Type B pancreatic cell (in vitro differentiated cells): ENCODE measurements around the gene SDK1. TPM values are rescaled to one million over a fixed set of nuclear protein-coding genes. Genes with fewer than 3 reads are reported as not detected.

Experiments used
- DNase-seq: peaks from one replicate; pipeline ENCODE4 v3.0.0; 2021; ENCODE audit warnings: mixed read lengths; ENCODE audit not compliant: unreplicated experiment; ENCODE audit errors: extremely low spot score
- H3K27ac Mint-ChIP-seq: 2 replicates; pipeline ENCODE4 v1.8.0; 2021; ENCODE audit warnings: mild to moderate bottlenecking, mixed read lengths
- H3K27me3 Mint-ChIP-seq: 2 replicates; pipeline ENCODE4 v1.8.0; 2021; ENCODE audit warnings: mixed read lengths
- H3K36me3 Mint-ChIP-seq: 2 replicates; pipeline ENCODE4 v1.8.0; 2021; ENCODE audit warnings: mixed read lengths
- H3K4me1 Mint-ChIP-seq: one replicate; pipeline ENCODE4 v1.8.0; 2021; ENCODE audit warnings: mixed read lengths; ENCODE audit not compliant: unreplicated experiment
- H3K4me3 Mint-ChIP-seq: 2 replicates; pipeline ENCODE4 v1.8.0; 2021; ENCODE audit warnings: mild to moderate bottlenecking, mixed read lengths
- H3K9me3 Mint-ChIP-seq: 2 replicates; pipeline ENCODE4 v1.8.0; 2021; ENCODE audit warnings: mixed read lengths
- total RNA-seq: library from RNA; stranded (reverse); gene quantifications from 2 replicates; pipeline ENCODE4 v1.2.1, GENCODE V29; 2021; ENCODE audit warnings: low replicate concordance
- TF ChIP-seq, protein P1 (sequence below): fragments of 200-600 bp; sonication (generic); conservative IDR thresholded peaks from 2 replicates; pipeline ENCODE4 v1.5.0; 2021; ENCODE audit warnings: antibody characterized with exemption, mild to moderate bottlenecking

SDK1 gene
- total RNA-seq, 1 donor from 2014 or later, result 26.1 TPM

DNA sequence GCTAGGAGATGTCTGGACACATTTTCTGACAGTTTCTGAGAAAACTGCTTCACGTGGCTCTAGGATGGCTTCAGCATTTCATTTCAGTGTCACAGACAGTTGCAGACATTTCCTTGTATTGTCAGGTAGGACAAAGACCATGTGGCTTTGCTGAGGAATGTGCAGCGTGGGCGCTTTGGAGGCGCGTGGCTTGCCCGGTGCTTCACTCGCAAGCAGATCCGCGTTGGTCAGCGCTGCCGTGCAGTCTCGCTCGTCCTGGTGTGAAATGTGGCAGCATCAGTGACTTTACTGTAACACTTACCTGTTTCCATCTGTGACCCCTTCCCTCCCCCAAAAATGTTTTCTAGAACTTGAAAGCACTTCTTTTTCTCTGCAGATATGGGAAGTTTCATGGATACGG lies 340.5 kb downstream of the SDK1 start:
- no peak for DNase-seq
- peaks cover 9% of the 10 kb centered on the region for H3K4me1 Mint-ChIP-seq
- H3K36me3 Mint-ChIP-seq, result peaks cover 18% of the 10 kb centered on the region
- TF ChIP-seq, protein P1, sequence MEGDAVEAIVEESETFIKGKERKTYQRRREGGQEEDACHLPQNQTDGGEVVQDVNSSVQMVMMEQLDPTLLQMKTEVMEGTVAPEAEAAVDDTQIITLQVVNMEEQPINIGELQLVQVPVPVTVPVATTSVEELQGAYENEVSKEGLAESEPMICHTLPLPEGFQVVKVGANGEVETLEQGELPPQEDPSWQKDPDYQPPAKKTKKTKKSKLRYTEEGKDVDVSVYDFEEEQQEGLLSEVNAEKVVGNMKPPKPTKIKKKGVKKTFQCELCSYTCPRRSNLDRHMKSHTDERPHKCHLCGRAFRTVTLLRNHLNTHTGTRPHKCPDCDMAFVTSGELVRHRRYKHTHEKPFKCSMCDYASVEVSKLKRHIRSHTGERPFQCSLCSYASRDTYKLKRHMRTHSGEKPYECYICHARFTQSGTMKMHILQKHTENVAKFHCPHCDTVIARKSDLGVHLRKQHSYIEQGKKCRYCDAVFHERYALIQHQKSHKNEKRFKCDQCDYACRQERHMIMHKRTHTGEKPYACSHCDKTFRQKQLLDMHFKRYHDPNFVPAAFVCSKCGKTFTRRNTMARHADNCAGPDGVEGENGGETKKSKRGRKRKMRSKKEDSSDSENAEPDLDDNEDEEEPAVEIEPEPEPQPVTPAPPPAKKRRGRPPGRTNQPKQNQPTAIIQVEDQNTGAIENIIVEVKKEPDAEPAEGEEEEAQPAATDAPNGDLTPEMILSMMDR, result no peak
- no peaks in the 10 kb centered on the region for H3K9me3 Mint-ChIP-seq
- no peaks in the 10 kb centered on the region for H3K27me3 Mint-ChIP-seq
- H3K27ac Mint-ChIP-seq, result no peak overlapping the region
- H3K4me3 Mint-ChIP-seq, result no peak overlapping the region

DNA sequence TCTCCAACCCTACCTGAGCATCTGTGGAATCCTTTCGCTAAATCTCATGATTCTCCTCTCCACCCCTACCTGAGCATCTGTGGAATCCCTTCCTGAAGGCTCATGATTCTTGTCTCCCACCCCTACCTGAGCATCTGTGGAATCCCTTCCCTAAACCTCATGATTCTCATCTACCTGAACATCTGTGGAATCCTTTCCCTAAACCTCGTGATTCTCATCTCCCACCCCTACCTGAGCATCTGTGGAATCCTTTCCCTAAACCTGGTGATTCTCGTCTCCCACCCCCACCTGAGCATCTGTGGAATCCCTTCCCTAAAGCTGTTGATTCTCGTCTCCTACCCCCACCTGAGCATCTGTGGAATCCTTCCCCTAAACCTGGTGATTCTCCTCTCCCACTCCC lies 342.0 kb downstream of the SDK1 start:
- peaks cover 18% of the 10 kb centered on the region for H3K36me3 Mint-ChIP-seq

DNA sequence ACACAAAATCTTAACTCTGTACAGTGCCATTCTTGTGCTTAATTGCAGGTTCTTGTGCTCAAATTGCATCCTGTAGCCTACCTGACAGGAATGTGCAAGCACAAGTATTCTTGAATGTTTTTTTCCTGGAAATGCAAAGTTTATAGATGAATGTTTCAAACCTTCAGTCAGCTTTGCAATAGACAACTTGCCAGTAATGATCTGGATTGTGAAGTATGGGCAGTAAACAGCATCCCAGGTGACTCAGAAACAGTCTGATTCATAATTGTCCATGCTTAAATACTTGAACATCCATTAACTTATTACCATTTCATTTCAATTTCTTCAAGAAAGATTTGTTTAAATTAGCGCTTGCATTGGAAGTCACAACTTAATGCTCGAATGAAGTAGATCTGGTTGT lies 347.2 kb downstream of the SDK1 start:
- H3K9me3 Mint-ChIP-seq, result no peaks in the 10 kb centered on the region
- H3K36me3 Mint-ChIP-seq, result peaks cover 3% of the 10 kb centered on the region
- H3K4me3 Mint-ChIP-seq, result no peak overlapping the region
- TF ChIP-seq, protein P1, result no peak
- no peak for DNase-seq
- H3K27ac Mint-ChIP-seq, result no peak overlapping the region
- peaks cover 4% of the 10 kb centered on the region for H3K4me1 Mint-ChIP-seq
- no peaks in the 10 kb centered on the region for H3K27me3 Mint-ChIP-seq

More for the DNA sequence above, 342.0 kb downstream of the SDK1 start:
- no peak for DNase-seq
- Mint-ChIP-seq H3K4me3 (no peak overlapping the region), H3K27me3 (no peaks in the 10 kb centered on the region), H3K27ac (no peak overlapping the region), H3K4me1 (peaks cover 5% of the 10 kb centered on the region), H3K9me3 (no peaks in the 10 kb centered on the region)
- TF ChIP-seq, protein P1, result no peak

DNA sequence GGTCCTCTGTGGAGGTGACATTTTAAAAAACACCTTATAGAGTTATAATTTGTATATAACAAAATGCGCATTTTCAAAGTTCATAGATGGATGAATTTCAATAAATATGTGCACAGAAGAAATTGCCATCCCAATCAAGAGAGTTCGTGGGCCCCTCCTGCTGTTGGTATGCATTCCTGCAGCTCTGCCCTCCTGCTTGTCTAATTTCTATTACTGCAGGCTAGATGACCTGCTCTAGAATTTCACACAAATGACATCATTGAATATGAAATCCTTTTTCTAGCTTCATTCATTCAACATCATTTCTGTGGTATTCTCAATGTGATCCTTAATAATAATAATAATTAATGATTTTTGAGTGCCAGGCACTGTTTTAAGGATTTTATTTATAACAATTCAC lies 348.2 kb downstream of the SDK1 start:
- H3K27me3 Mint-ChIP-seq, result no peaks in the 10 kb centered on the region
- H3K9me3 Mint-ChIP-seq, result no peaks in the 10 kb centered on the region

DNA sequence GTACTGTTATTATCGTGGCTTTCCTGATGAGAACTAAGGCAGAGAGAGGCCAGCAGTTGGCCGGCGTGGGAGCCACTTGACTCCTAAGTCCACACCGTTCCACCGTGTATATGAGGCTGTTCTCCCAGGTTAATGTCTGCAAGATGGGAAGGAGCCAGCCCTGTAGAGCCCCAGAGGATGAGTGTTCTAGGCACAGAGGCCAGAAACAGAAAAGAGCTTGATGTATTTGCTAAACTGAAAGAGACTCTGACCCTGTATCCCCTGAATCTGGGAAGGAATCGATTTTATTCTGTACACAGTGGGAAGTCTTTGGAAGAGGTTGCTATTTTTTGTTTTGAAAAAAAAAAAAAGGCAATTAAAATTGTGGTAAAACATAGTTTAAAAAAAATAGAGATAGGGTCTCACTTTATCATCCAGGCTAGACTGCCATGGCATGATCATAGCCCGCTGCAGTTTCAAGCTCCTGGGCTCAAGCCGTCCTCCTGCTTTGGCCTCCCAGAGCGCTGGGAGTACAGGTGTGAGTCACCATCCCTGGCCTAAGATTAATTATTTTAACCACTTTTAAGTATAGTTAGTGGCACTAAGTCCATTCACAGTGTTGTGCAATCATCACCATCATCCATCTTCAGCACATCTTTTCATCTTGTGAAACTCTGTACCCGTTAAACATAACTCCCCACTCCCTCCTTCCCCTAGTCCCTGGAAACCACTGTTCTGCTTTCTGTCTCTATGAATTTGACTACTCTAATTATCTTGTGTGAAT lies 348.8 kb downstream of the SDK1 start:
- no peaks in the 10 kb centered on the region for H3K27me3 Mint-ChIP-seq
- peaks cover 4% of the 10 kb centered on the region for H3K4me1 Mint-ChIP-seq
- H3K4me3 Mint-ChIP-seq, result no peak overlapping the region
- no peaks in the 10 kb centered on the region for H3K36me3 Mint-ChIP-seq
- H3K9me3 Mint-ChIP-seq, result no peaks in the 10 kb centered on the region
- TF ChIP-seq, protein P1, result no peak
- no peak overlapping the region for H3K27ac Mint-ChIP-seq
- no peak for DNase-seq

More for the DNA sequence above, 348.2 kb downstream of the SDK1 start:
- DNase-seq, result no peak
- TF ChIP-seq, protein P1, result no peak
- Mint-ChIP-seq H3K4me3 (no peak overlapping the region), H3K36me3 (no peaks in the 10 kb centered on the region), H3K27ac (no peak overlapping the region), H3K4me1 (peaks cover 4% of the 10 kb centered on the region)
